OCI-LY7 (cell line): ENCODE measurements around the gene GALNT10. TPM values are rescaled to one million over a fixed set of nuclear protein-coding genes. Genes with fewer than 3 reads are reported as not detected.

ENCODE experiments used
- BruUV-seq: library from RNA; stranded (reverse); fragments of 400-500 nt; replicated peaks from 2 replicates; lab custom pipeline; 2021; lab: Mats Ljungman, UMichigan
- CTCF ChIA-PET: fragments of 300-600 bp; sonication (Branson Sonifier 250); formaldehyde crosslinking; loops from one replicate; lab custom pipeline; 2022; ENCODE audit warnings: antibody characterized with exemption; ENCODE audit not compliant: unreplicated experiment; lab: Charles Lee
- POLR2A ChIA-PET: fragments of 300-600 bp; sonication (Branson Sonifier 250); formaldehyde crosslinking; loops from one replicate; lab custom pipeline; 2022; ENCODE audit warnings: antibody characterized with exemption; lab: Charles Lee
- DNase-seq: peaks from one replicate; pipeline ENCODE4 v3.0.0-alpha.2; 2015; ENCODE audit warnings: low spot score
- H2AFZ ChIP-seq: fragments of 200-600 bp; sonication (generic), shearing (Covaris generic); 2 replicates; pipeline ENCODE4 v1.6.1; 2014; ENCODE audit warnings: mild to moderate bottlenecking, antibody characterized with exemption, low read length, moderate library complexity
- H3K27ac ChIP-seq: fragments of 200-600 bp; sonication (generic); 2 replicates; pipeline ENCODE4 v1.5.1; 2014; ENCODE audit warnings: mixed run types, low read depth, mild to moderate bottlenecking, moderate library complexity, low read length, inconsistent platforms; ENCODE audit not compliant: poor library complexity, severe bottlenecking
- H3K36me3 ChIP-seq: fragments of 200-600 bp; sonication (generic); 2 replicates; pipeline ENCODE4 v1.6.1; 2014; ENCODE audit warnings: mild to moderate bottlenecking, antibody characterized with exemption, low read length, moderate library complexity, mixed read lengths; ENCODE audit not compliant: insufficient read depth
- H3K4me1 ChIP-seq: fragments of 200-600 bp; sonication (generic); 2 replicates; pipeline ENCODE4 v1.5.1; 2014; ENCODE audit warnings: mild to moderate bottlenecking, low read length; ENCODE audit not compliant: insufficient read depth, poor library complexity, severe bottlenecking
- H3K4me2 ChIP-seq: fragments of 200-600 bp; sonication (generic); 2 replicates; pipeline ENCODE4 v1.6.1; 2014; ENCODE audit warnings: mild to moderate bottlenecking, low read length
- H3K4me3 ChIP-seq: fragments of 200-600 bp; sonication (generic); 2 replicates; pipeline ENCODE4 v1.5.1; 2014; ENCODE audit warnings: mild to moderate bottlenecking, low read depth, low read length; ENCODE audit not compliant: poor library complexity, severe bottlenecking
- H3K79me2 ChIP-seq: fragments of 200-600 bp; sonication (generic); 2 replicates; pipeline ENCODE4 v1.6.1; 2016; ENCODE audit warnings: low read depth, mild to moderate bottlenecking, low read length, moderate library complexity, mixed read lengths; ENCODE audit not compliant: insufficient read depth
- H3K9me2 ChIP-seq: fragments of 200-600 bp; sonication (generic); 2 replicates; pipeline ENCODE4 v1.6.1; 2016; ENCODE audit warnings: mild to moderate bottlenecking, low read length, mixed read lengths; ENCODE audit not compliant: insufficient read depth
- H3K9me3 ChIP-seq: fragments of 200-600 bp; sonication (generic); 2 replicates; pipeline ENCODE4 v1.6.1; 2014; ENCODE audit warnings: mild to moderate bottlenecking, mixed run types, low read length, mixed read lengths
- H4K20me1 ChIP-seq: fragments of 200-600 bp; sonication (generic); 2 replicates; pipeline ENCODE4 v1.6.1; 2014; ENCODE audit warnings: mild to moderate bottlenecking, antibody characterized with exemption, low read length, moderate library complexity, mixed read lengths; ENCODE audit not compliant: insufficient read depth
- EZH2phosphoT487 ChIP-seq: fragments of 200-600 bp; sonication (generic); IDR thresholded peaks from 2 replicates; pipeline ENCODE4 v1.6.1; 2018; ENCODE audit warnings: low read depth, borderline replicate concordance, mild to moderate bottlenecking, mixed run types, antibody characterized with exemption, low read length, moderate library complexity, mixed read lengths
- intact Hi-C: fragments of 100-400 bp; cut with micrococcal nuclease; formaldehyde crosslinking; loops from one replicate; pipeline ENCODE4 v1.10.0; 2022; ENCODE audit not compliant: unreplicated experiment
- total RNA-seq, 2 experiments: library from RNA; depleted of rRNA in 1 of 2; stranded (reverse); fragments of >200 nt in 1 of 2; shearing (Covaris generic) in 1 of 2; gene quantifications; 2 replicates each; pipeline ENCODE4 v1.2.3, GENCODE V29; 2014 to 2022
- TF ChIP-seq, protein P1 (sequence below): fragments of 200-600 bp; sonication (generic); conservative IDR thresholded peaks from 2 replicates; pipeline ENCODE4 v1.5.1; 2014; ENCODE audit warnings: mild to moderate bottlenecking, antibody characterized with exemption, low read length, moderate library complexity, mixed read lengths

Gene GALNT10
- total RNA-seq, 2 experiments from 2014 or later = 7.3 to 20.6 TPM

DNA sequence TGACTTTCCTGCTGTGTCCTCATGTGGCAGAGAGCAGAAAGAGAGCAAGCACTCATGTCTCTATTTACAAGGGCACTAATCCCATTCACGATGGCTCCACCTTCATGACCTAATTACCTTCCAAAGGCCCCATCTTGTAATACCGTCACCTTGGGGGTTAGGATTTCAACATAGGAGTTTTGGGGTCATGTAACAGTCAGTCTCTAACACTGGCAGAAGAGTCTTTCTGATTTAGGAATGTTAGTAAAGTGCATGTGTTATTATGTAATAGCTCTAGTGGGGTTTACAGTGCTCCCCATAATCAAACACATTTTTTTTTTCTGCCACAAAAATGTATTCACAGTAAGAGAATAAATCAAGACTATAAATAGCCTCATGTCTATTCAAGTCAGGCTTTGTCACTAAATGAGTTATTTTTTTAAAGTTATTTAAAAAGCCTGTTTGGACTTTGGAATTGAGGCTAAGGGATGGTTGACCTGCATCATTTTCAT is 19.1 kb downstream of the GALNT10 start:
- Histone ChIP-seq H3K9me3 (no peaks in the 10 kb centered on the region), H3K4me2 (no peak overlapping the region), H3K4me1 (no peaks in the 10 kb centered on the region), H4K20me1 (no peaks in the 10 kb centered on the region; the same call in 1 of the 2 replicates), H3K4me3 (no peak overlapping the region), H3K36me3 (no peaks in the 10 kb centered on the region), H3K79me2 (no peaks in the 10 kb centered on the region), H3K9me2 (no peaks in the 10 kb centered on the region), H3K27ac (no peak overlapping the region), H2AFZ (no peak overlapping the region)
- no peak for TF ChIP-seq EZH2phosphoT487
- TF ChIP-seq, protein P1, sequence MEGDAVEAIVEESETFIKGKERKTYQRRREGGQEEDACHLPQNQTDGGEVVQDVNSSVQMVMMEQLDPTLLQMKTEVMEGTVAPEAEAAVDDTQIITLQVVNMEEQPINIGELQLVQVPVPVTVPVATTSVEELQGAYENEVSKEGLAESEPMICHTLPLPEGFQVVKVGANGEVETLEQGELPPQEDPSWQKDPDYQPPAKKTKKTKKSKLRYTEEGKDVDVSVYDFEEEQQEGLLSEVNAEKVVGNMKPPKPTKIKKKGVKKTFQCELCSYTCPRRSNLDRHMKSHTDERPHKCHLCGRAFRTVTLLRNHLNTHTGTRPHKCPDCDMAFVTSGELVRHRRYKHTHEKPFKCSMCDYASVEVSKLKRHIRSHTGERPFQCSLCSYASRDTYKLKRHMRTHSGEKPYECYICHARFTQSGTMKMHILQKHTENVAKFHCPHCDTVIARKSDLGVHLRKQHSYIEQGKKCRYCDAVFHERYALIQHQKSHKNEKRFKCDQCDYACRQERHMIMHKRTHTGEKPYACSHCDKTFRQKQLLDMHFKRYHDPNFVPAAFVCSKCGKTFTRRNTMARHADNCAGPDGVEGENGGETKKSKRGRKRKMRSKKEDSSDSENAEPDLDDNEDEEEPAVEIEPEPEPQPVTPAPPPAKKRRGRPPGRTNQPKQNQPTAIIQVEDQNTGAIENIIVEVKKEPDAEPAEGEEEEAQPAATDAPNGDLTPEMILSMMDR = no peak
- ChIA-PET CTCF (no interaction called here), POLR2A (no interaction called here)
- intact Hi-C loops = no loop called here
- no peak for DNase-seq
- no TSS peak for BruUV-seq

DNA sequence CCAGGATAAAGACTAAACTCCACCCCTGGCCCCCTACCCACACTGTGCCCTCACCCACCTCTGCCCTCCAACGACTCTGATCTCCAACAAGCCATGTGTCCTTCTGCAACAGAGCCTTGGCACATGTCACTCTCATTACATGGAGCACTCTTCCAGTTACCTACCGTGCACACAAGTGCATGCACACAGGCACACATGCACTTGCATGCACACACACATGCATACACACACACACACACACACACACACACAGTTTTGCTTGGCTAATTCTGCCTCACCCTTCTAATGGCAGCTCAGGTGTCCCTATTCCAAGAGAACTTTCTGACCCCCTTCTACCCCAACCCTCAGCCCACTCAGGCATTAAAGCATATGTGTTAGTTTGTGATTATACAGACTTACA is 19.6 kb downstream of the GALNT10 start:
- Histone ChIP-seq H3K4me1 (no peaks in the 10 kb centered on the region), H2AFZ (no peak overlapping the region), H3K27ac (no peak overlapping the region), H3K36me3 (no peaks in the 10 kb centered on the region), H4K20me1 (no peaks in the 10 kb centered on the region), H3K4me3 (no peak overlapping the region), H3K79me2 (no peaks in the 10 kb centered on the region), H3K4me2 (no peak overlapping the region), H3K9me3 (no peaks in the 10 kb centered on the region), H3K9me2 (no peaks in the 10 kb centered on the region)
- DNase-seq = no peak
- ChIA-PET POLR2A (no interaction called here), CTCF (no interaction called here)
- BruUV-seq = no TSS peak
- intact Hi-C loops = no loop called here
- TF ChIP-seq, protein P1 = no peak
- TF ChIP-seq EZH2phosphoT487 = no peak

DNA sequence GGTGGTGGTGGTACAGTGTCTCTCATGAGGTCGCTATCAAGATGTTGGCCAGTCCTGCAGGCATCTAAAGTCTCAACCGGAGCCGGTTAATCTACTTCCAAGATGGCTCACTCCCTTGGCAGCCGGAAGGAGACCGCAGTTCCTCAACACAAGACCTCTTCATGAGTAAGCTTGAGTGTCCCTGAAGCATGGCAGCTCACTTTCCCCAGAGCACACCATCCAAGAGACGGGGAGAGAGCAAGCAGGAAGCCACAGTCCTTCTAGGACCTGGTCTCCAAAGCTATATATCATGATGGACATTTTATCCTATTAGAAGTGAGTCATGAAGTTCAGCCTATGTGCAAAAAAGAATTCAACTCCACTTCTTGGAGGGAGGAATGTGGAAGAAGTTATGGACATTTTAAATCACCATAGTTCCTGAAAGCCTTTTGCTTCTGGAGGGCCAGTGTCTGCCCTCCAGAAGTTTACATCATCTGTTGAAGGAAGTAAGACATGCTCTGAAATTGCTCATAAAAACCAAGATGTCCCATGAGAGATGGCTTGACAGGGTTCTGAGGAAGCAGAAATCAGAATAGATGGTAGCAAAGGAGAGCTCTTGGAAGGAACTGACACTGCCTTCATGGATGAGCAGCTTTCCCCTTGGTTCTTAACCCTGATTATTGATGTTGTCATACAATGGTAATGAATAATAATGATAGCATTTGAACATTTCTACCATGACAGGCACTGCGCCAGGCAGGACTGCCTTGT is 21.3 kb downstream of the GALNT10 start:
- no peaks in the 10 kb centered on the region for H3K4me1 ChIP-seq
- DNase-seq = no peak
- H4K20me1 ChIP-seq = no peaks in the 10 kb centered on the region
- no peak overlapping the region for H3K4me2 ChIP-seq
- H3K27ac ChIP-seq = no peak overlapping the region
- no peak for TF ChIP-seq EZH2phosphoT487
- TF ChIP-seq, protein P1 = no peak
- ChIA-PET CTCF (no interaction called here), POLR2A (no interaction called here)
- no peaks in the 10 kb centered on the region for H3K36me3 ChIP-seq
- intact Hi-C loops = no loop called here
- no peaks in the 10 kb centered on the region for H3K79me2 ChIP-seq
- BruUV-seq = no TSS peak
- no peaks in the 10 kb centered on the region for H3K9me2 ChIP-seq
- no peak overlapping the region for H3K4me3 ChIP-seq
- H3K9me3 ChIP-seq = no peaks in the 10 kb centered on the region
- H2AFZ ChIP-seq = no peak overlapping the region
